ENCODE measurements around the gene TMEM150C. TPM values are rescaled to one million over a fixed set of nuclear protein-coding genes. Genes with fewer than 3 reads are reported as not detected.

Gene TMEM150C
- total RNA-seq, 1 donor from 2014 or later, result 7.3 TPM

GRCh38 chr4:82525307-82525911, 36.4 kb downstream of the TMEM150C start:
- H3K9me3 Mint-ChIP-seq (ENCODE audit: low read depth), result no peaks in the 10 kb centered on the region
- TF ChIP-seq CTCF (IDR thresholded peaks at IDR 0.05; ENCODE audit: unreplicated experiment), result no peak
- H3K36me3 Mint-ChIP-seq (ENCODE audit: insufficient read depth), result no peaks in the 10 kb centered on the region
- H3K27me3 Mint-ChIP-seq, result no peaks in the 10 kb centered on the region
- H3K27ac Mint-ChIP-seq, result no peak overlapping the region
- H3K4me1 Mint-ChIP-seq (ENCODE audit: low read depth), result peaks cover 10% of the 10 kb centered on the region
- DNase-seq (ENCODE audit: low spot score, unreplicated experiment), result no peak
- no peak overlapping the region for H3K4me3 Mint-ChIP-seq (ENCODE audit: low read depth)

GRCh38 chr4:82524570-82525152, 37.1 kb downstream of the TMEM150C start:
- no peak overlapping the region for H3K4me3 Mint-ChIP-seq (ENCODE audit: low read depth)
- no peaks in the 10 kb centered on the region for H3K27me3 Mint-ChIP-seq

GRCh38 chr4:82523179-82523578, 38.6 kb downstream of the TMEM150C start:
- Mint-ChIP-seq H3K9me3 (ENCODE audit: low read depth) (no peaks in the 10 kb centered on the region), H3K4me3 (ENCODE audit: low read depth) (no peak overlapping the region), H3K4me1 (ENCODE audit: low read depth) (peaks cover 18% of the 10 kb centered on the region), H3K27ac (no peak overlapping the region), H3K36me3 (ENCODE audit: insufficient read depth) (no peaks in the 10 kb centered on the region), H3K27me3 (no peaks in the 10 kb centered on the region)
- no peak for TF ChIP-seq CTCF (IDR thresholded peaks at IDR 0.05; ENCODE audit: unreplicated experiment)
- no peak for DNase-seq (ENCODE audit: low spot score, unreplicated experiment)

More at GRCh38 chr4:82524570-82525152, 37.1 kb downstream of the TMEM150C start:
- H3K36me3 Mint-ChIP-seq (ENCODE audit: insufficient read depth), result no peaks in the 10 kb centered on the region
- no peak for DNase-seq (ENCODE audit: low spot score, unreplicated experiment)
- TF ChIP-seq CTCF (IDR thresholded peaks at IDR 0.05; ENCODE audit: unreplicated experiment), result no peak
- peaks cover 10% of the 10 kb centered on the region for H3K4me1 Mint-ChIP-seq (ENCODE audit: low read depth)
- peak overlapping the region; percentile 23 for H3K27ac Mint-ChIP-seq
- H3K9me3 Mint-ChIP-seq (ENCODE audit: low read depth), result no peaks in the 10 kb centered on the region

- Mint-ChIP-seq H3K4me1 (ENCODE audit: low read depth) (peaks cover 18% of the 10 kb centered on the region), H3K36me3 (ENCODE audit: insufficient read depth) (no peaks in the 10 kb centered on the region), H3K27ac (peak overlapping the region; percentile 38), H3K9me3 (ENCODE audit: low read depth) (no peaks in the 10 kb centered on the region), H3K27me3 (no peaks in the 10 kb centered on the region), H3K4me3 (ENCODE audit: low read depth) (no peak overlapping the region)
- no peak for DNase-seq (ENCODE audit: low spot score, unreplicated experiment)
- no peak for TF ChIP-seq CTCF (IDR thresholded peaks at IDR 0.05; ENCODE audit: unreplicated experiment)
Observed at GRCh38 chr4:82522472-82522871, 39.3 kb downstream of the TMEM150C start.

GRCh38 chr4:82521283-82521682, 40.5 kb downstream of the TMEM150C start:
- Mint-ChIP-seq H3K36me3 (ENCODE audit: insufficient read depth) (no peaks in the 10 kb centered on the region), H3K4me3 (ENCODE audit: low read depth) (no peak overlapping the region)
- no peak for TF ChIP-seq CTCF (IDR thresholded peaks at IDR 0.05; ENCODE audit: unreplicated experiment)

More at GRCh38 chr4:82521283-82521682, 40.5 kb downstream of the TMEM150C start:
- no peaks in the 10 kb centered on the region for H3K9me3 Mint-ChIP-seq (ENCODE audit: low read depth)
- H3K4me1 Mint-ChIP-seq (ENCODE audit: low read depth), result peaks cover 18% of the 10 kb centered on the region
- H3K27me3 Mint-ChIP-seq, result no peaks in the 10 kb centered on the region
- no peak overlapping the region for H3K27ac Mint-ChIP-seq
- no peak for DNase-seq (ENCODE audit: low spot score, unreplicated experiment)

Data from progenitor cell of endocrine pancreas (in vitro differentiated cells).